ENCODE measurements around the gene SLC7A4.
A peak's percentile ranks its signal among the peaks of the same experiment; 100 is the strongest.
"Not testable (repeated sequence)": the region's sequence is repeated elsewhere in the genome, so short reads cannot be mapped to it uniquely, and the experiment has no call there.

Gene SLC7A4

DNA sequence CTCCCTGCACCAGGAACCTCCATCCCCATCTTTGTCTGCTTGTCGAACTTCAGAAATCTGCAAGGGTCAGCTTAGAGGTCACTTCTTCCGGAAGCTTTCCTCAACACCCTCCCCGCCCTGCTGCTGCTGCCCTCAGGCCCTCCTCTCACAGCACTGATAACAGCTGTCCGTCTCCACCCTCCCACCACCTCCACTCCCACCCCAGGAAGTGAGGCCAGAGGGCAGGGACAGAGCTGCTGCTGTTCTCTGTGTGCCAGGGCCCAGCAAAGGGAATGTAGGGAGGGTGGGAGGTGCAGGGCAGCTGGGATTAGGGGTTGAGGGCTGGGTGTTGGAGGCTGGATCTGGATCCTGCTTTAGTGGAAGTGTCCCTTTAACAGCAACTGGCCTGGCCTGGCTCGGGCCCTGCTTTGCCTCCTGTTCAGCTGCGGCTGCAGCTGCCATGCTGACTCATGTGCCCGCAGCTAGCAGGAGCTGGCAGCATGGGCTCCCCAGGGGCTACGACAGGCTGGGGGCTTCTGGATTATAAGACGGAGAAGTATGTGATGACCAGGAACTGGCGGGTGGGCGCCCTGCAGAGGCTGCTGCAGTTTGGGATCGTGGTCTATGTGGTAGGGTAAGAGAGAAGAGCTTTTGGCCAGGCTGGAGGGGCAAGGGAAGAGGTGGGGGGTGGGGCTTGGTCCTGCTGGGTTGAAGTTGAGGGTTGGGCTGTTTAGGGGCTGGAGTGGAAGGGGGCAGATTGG is 17.5 kb downstream of the SLC7A4 start, which contains the start of gene P2RX6:
TSS of gene P2RX6 (plus strand) at position 440 of the 740 bp plus-strand sequence. CDS start at position 450, 10 bp downstream.
- DNase-seq = no peak

GRCh38 chr22:21014202-21014725 is 18.1 kb downstream of the SLC7A4 start:
- DNase-seq = peak; percentile 93

- no peak for DNase-seq
These were observed 18.6 kb downstream of the SLC7A4 start for GRCh38 chr22:21013657-21014201.

- DNase-seq = no peak
These were observed 19.6 kb downstream of the SLC7A4 start for GRCh38 chr22:21012446-21013407.

DNA sequence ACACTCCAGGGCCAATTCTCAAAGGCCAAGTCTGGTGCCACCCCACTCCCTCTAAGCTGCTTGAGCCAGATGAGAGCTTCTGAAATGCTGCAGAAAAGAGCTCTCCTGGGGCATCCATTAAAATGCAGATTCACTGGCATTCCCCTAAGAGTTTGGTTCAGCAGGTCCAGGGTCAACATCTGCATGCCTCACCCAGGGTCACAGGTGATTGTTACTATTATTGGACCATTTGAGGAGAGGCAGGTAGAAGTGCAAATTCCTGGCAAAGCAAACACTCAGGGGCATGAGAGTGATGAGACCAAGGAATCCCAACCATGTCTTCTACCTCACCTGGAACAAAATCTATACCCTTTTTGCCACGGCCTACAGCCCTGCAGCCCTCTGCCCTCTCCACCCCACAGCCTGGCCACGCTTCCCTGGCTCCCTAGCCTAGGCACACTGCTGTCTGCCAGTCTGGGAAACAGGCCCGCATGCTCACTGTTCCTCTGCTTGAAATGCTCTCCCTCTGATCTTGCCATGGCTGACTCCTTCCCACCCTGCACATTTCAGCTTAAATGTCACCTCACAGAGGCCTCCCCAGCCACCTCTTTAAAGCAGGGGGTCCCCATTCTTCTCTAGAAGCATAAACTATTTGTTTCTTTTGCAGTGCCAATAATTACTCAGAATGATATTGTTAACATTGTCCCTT is 21.8 kb downstream of the SLC7A4 start:
- DNase-seq = no peak

DNA sequence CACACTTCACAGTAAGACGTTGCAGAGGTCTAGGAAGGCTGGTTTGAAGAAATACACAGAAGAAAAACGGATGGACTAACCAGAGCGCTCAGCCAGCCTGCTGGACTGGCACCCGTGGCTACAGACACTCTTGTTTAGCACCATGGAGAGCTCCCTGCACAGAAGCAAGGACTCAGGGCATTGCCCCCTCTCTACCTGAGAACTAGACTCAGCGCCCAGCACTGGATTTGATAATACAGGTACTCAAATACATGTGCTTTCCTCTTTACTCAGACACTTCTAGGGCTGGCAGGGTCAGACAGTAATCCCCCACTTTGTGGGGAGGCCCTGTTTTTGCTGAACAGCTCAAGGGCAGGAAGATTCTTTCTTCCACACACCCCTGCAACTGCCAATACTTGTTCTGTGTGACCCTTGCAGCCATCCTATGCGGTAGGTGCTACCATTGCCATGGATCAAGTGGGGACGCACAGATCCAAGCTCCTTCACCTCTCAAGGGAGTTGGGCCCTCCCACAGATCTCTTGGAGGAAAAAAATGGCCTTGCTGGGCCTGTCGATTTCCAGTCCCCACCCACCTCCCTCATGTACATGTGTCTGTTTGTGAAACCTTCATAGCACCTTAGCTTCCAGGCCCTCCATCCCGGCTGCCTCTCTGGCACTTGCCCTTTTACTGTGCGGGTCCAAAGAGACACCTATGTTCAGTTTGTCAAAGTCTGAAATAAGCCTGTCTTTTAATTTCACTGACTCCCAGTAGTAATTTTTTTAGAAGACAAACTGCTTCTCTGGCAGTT is 22.5 kb downstream of the SLC7A4 start:
- no peak for DNase-seq

DNA sequence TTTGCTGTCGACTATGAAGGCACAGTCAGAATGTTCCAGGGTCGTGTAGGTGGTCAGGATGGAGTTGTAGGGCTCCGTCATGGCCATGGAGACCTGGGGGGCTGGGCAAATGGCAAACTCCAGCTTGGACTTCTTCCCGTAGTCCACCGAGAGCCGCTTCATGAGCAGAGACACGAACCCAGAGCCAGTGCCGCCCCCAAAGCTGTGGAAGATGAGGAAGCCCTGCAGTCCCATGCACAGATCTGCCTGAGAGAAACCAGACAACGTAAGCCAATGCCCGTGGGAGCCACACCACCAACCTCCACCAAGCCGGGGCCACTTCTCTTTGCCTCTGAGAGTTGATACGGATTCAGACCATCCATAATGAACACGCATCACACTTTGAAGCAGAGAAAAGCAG is 23.2 kb downstream of the SLC7A4 start:
- not testable (repeated sequence) for DNase-seq

DNA sequence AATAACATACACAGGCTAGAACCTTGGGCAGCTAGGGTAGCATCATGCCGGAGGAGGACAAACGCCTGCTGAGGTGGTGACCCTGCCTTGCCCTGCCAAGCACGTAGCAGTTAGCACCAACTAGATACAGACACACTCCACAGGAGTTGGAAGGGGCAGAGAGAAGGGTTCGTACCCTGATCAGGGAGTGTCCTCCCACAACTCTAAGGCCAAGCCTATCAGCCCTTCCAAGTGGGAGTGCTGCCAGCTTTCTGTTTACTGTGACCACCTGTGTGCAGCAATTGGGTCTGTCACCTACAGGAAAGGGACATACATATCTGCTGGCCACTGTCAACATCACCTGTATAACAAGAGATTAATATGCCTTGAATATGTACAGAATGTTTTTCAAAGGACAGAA is 28.6 kb downstream of the SLC7A4 start:
- DNase-seq = no peak

DNA sequence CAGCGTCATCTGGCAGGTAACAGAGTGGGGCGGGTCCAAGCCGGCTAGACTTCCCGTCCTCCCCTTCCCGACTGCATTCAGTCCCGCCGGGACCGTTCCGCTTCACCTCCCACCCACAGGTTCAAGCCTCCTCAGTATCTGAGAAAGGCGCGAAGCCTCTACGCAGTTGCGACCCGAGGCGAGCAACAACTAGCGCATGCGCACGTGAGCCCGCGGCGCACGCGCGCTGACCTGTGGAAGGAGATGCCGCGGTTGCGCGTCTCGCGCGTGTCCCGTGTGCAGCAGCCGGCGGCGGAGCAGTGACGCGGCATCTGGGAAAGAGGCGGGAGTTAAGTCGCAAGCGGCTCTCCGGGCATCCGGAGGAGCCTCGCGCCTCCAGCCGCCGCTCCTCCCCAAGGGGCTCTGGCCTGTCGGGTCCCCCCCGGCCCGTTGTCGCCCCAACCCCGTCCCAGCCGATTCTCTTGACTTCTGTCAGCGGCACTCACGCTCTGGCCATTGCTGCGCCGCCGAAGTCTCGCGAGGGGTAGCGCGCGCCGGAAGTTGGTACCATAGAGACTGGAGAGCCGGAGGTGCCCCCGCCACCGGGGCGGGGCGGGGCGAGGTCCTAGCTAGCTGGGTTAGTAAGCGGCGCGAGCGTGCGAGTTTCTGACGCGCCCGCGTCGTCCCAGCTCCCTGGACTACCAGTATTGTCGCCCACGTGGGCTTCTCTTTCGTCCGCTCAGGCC is 30.6 kb downstream of the SLC7A4 start, which contains the start of gene THAP7:
TSS of gene THAP7 (minus strand) at position 518 of the 725 bp plus-strand sequence. CDS start at position 311, 207 bp downstream.
- peak; percentile 96 for DNase-seq

DNA sequence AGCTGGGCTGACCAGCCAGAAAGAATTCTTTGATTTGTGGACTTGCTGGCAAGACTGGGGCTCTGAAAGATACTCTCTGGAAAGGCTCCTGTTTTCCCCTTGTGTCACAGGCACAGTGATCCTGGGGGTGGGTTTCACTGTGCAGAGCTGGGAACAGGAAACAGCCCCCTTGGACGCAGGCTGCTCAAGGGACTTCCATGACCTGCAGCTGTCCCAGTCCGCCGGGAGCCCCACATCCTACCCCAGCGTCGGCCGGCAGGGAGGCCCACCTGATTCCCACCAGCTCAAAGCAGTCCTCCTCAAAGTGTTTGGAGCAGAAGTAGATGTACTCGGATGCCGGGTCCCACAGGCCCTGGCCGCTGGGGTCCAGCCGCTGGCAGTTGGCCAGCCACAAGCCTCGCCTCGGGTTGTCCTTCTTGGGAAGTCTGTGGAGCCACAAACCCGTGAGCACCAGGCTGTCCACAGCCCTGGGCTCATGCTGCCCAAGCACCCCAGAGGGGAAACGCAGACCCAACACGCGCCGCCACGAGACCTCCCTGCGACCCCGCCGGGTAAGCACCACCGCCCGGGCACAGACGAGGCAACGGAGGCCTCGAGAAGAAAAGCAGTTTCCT is 31.3 kb downstream of the SLC7A4 start:
- DNase-seq = no peak

GRCh38 chr22:21000207-21000986 is 32.0 kb downstream of the SLC7A4 start:
- no peak for DNase-seq

- DNase-seq = no peak
These were observed 32.8 kb downstream of the SLC7A4 start for GRCh38 chr22:20999350-21000206.

GRCh38 chr22:20998411-20999336 is 33.7 kb downstream of the SLC7A4 start:
- no peak for DNase-seq

GRCh38 chr22:20997536-20998257 is 34.7 kb downstream of the SLC7A4 start:
- DNase-seq = no peak

DNA sequence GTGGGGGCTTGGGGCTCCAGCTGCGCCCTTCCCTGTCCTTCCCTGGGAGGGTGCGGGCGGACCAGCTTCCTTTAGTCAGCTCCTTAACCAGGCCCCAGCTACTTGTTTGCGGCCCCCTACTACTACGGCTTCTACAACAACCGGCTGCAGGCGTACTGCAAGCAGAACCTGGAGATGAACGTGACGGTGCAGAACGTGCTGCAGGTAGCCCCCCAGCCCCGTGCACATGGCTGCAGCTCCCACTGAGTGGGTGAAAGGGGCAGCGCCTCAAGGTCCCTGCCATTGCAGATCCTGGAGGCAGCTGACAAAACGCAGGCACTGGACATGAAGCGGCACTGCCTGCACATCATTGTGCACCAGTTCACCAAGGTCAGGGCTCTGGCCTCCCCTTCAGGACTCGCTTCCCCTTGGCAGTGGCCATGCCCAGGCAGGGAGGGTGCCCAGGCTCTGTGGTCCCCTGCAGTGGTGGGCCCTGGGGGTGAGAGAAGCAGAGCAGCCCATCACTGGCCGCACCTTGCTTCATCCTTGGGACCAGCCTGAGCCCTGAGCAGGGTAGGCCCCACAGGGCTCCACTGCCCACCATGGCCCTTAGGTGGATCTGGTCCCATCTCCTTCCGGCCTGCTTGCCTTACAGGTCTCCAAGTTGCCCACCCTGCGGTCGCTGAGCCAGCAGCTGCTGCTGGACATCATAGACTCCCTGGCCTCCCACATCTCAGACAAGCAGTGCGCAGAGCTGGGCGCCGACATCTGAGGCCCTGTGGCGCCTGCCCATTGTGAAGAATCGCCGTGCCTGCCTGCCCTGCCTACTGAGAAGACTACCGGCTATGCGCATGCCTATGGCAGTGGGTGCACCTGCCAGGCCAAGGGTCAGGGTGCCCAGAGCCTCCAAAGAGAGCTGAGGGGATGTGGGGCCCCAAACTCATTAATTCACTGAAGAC is 35.5 kb downstream of the SLC7A4 start:
- no peak for DNase-seq

DNA sequence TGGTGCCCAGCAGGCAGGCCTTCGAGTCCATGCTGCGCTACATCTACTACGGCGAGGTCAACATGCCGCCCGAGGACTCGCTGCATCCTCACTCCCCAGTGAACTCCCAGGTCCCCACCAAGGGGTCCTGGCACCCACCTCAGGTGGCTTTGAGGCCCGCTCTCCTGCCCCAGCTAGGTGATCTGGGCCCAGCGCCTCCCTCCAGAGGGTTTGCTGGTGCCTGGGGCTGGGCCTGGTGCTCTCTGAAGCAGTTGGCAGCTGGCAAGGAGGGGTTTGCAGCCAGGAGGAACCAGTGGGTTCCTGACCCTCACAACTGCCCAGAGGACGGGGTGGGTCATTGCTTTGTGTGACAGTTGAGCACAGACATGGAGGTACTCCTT is 36.3 kb downstream of the SLC7A4 start:
- no peak for DNase-seq
